GM21526 (cell line): ENCODE data around the gene DCUN1D2.
"Not testable (repeated sequence)": the region's sequence is repeated elsewhere in the genome, so short reads cannot be mapped to it uniquely, and the experiment has no call there.

Experiments
- ATAC-seq: cut with Tn5 transposase; IDR thresholded peaks from one replicate; pipeline ENCODE4 v1.9.1; 2021; ENCODE audit warnings: moderate library complexity; ENCODE audit not compliant: unreplicated experiment, low FRiP score

Gene DCUN1D2

DNA sequence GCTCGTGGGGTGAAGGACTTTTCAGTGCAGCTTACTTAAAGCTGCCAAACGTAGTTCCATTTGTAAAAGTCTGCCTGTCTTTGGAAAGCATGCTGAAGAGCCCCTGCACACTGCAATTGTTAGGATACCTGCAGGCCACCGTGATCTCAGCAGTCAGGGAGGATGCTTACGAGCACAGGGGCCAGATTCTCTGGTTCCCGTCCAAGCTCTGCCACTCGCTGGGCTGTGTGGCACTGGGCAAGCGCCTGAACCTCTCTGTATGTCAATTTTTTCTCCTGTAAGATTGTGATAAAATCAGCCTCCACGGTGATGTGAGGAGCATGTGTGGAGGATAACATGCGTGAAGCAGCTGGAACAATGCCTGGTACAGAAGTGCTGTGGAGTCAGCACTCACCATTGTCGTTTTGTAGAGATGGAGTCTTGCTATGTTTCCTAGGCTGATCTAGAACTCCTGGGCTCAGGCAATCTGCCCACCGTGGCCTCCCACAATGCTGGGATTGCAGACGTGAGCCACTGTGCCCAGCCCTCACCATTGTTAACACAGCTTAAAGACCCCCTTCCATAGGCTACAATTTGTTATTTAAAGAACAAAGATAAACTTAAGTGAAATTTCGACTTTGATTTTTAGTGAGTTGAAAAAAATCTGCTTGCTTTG, 40.7 kb downstream of the DCUN1D2 start:
- no peak for ATAC-seq

GRCh38 chr13:113448885-113449692, 41.4 kb downstream of the DCUN1D2 start:
- peak; percentile 55 for ATAC-seq

DNA sequence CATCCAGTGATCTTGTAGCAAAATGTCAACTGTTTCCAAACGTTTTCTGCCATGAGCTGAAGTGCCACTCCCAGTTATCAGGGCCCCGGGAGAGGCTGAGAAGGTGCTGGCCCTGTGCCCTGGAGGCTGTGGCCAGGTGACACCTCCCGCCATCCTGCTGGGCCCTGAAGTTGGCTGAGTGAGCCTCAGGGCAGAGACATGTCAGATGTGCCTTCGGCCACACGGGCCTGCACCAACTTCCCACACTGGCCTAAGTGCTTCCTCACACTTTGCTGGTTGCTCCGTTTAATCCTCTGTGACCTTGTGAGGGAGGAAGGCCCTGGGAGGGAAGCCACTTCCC, 42.0 kb downstream of the DCUN1D2 start:
- ATAC-seq, result no peak

DNA sequence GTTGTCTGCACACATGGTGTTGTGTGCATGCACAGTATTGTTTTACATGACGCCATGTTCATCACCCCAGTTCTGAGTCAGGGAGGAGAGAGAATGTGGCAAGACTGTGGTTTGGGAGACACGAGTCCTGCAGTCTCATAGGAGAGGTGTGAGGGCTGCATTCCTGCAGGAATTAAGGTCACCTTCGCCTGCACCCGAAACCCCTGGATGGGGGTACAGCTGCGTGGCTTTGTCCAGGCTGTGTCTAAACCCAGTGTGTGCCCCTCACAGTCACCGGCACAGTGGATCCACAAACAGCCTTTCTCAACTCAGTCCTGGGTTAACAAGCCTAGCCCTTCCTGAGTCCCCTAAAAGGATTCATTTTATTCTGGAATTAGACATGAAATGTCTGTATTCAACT, 42.9 kb downstream of the DCUN1D2 start:
- ATAC-seq, result no peak

DNA sequence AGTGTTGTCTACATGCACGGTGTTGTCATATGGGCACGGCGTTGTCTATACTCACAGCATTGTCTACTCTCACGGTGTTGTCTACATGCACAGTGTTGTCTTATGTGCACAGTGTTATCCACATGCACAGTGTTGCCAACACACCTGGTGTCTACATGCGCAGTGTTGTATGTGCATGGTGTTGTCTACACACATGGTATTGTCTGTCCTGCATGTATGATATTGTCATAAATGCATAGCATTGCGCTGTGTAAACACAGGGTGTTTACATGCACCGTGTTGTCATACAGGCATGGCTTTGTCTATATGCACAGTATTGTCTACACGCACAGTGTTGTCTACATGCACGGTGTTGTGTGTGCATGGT, 44.0 kb downstream of the DCUN1D2 start:
- no peak for ATAC-seq

DNA sequence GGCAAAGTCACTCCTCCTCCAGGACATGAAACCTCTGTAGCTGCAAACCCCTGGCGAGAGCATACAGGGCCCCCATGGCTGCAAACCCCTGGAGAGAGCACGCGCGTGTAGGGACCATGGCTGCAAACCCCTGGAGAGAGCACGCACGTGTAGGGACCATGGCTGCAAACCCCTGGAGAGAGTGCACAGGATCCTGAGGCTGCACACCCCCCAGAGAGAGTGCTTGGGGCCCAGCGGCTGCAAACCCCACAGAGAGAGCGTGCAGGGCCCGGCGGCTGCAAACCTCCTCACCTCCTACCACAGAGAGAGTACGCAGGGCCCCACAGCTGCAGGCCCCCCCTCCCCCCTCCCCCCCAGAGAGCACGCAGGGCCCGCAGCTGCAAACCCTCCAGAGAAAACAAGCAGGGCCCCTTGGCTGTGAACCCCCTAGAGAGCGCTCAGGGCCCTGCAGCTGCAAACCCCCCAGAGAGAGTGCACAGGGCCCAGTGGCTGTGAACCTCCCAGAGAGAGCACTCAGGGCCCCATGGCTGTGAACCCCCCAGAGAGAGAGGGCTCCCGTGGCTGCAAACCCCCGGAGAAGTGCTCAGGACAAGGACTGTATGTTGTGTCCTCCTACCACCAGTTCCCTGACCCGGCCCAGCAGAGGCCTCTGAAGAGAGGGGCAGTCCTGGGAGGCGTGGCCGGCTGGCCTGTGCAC, 44.6 kb downstream of the DCUN1D2 start:
- ATAC-seq, result no peak

GRCh38 chr13:113443991-113444390, 46.5 kb downstream of the DCUN1D2 start:
- ATAC-seq, result no peak

DNA sequence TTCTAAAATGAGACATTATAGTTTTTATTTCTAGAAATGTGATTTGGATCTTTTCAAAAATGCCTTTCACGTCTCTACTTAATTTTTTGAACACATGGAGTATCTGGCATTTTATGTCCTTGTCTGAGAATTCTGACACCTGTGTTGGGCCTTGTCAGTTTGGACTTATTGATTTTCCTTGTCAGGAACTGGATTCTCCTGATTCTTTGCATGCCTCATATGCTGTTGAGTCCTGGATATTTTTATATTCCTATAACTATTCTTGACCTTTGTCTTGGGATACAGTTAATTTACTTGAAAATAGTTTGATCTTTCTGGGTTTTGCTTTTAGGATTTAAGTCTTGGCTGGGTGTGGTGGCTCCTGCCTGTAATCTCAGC, 47.5 kb downstream of the DCUN1D2 start:
- no peak for ATAC-seq

GRCh38 chr13:113442354-113442984, 48.0 kb downstream of the DCUN1D2 start:
- ATAC-seq, result no peak

GRCh38 chr13:113441661-113442060, 48.9 kb downstream of the DCUN1D2 start:
- ATAC-seq, result no peak

GRCh38 chr13:113437408-113438010, 53.0 kb downstream of the DCUN1D2 start:
- ATAC-seq, result no peak

GRCh38 chr13:113436866-113437265, 53.6 kb downstream of the DCUN1D2 start:
- ATAC-seq, result not testable (repeated sequence)

DNA sequence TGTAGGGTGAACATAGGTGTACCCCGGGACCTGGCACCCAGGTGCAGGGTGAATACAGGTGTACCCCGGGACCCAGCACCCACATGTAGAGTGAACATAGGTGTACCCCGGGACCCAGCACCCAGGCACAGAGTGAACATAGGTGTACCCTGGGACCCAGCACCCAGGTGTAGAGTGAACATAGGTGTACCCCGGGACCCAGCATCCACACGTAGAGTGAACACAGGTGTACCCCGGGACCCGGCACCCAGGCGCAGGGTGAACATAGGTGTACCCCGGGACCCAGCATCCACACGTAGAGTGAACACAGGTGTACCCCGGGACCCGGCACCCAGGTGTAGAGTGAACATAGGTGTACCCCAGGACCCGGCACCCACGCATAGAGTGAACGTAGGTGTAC, 54.6 kb downstream of the DCUN1D2 start:
- not testable (repeated sequence) for ATAC-seq

DNA sequence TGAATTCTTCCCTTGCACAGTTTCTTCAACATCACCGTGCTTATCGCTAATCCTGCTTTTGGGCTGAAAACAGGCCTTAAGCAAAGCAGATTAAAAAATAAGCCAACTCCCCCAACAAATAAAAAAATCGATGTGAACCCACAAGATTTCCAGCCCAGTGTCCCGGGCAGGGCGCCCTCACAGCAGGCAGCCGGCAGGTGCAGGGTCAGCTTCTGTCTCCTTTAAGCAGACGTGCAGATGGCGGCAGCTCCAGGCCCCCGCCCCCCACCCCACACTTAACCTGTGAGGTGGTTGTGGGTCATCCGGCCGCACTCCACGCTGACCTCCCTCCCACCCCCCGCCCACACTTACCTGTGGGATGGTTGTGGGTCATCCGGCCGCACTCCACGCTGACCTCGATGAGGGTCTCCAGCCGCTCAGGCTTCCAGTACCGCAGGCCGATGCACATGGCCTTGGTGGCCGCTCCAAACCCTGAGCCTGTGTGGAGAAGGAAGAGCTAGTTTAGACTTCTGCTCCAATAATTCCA, 57.1 kb downstream of the DCUN1D2 start:
- ATAC-seq, result no peak

- no peak for ATAC-seq
Observed at GRCh38 chr13:113432506-113433270, 57.8 kb downstream of the DCUN1D2 start.

DNA sequence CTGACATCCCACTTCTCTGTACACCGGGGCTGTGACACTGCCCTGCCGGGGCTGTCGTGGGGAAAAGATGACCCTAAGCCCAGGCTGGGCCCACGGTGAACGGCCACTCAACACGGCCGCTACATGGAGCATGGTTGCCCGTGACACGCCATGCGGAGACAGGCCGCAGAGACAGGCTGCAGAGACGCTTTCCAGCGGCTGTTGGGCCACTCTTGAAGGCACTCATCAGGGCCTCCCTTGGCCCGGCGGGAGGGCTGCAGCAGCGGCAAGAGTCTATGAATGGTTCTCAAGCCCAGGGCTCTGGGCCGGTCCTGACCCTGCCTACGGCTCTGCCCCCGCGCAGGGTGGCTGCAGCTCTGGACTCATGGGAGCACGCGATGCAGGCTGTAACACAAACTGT, 59.3 kb downstream of the DCUN1D2 start:
- no peak for ATAC-seq

GRCh38 chr13:113430378-113431110, 60.0 kb downstream of the DCUN1D2 start:
- ATAC-seq, result no peak

DNA sequence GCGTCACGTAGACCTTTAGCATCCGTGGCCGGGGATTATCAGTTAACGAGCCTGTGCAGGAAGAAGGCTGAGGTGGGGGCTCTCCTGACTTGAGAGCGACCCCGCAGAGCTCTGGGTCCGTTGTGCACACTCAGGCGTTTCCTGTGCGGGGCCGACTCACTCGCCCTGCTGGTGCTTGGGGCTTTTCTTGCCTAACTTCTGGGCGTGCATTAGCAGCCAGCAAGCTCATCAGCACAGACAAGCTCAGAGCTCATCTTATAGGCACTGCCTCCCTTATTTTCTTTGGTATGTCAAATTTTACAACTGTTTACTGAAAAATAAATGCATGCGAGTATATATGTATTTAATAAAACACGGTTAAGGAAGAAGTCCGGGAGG, 60.9 kb downstream of the DCUN1D2 start:
- no peak for ATAC-seq

DNA sequence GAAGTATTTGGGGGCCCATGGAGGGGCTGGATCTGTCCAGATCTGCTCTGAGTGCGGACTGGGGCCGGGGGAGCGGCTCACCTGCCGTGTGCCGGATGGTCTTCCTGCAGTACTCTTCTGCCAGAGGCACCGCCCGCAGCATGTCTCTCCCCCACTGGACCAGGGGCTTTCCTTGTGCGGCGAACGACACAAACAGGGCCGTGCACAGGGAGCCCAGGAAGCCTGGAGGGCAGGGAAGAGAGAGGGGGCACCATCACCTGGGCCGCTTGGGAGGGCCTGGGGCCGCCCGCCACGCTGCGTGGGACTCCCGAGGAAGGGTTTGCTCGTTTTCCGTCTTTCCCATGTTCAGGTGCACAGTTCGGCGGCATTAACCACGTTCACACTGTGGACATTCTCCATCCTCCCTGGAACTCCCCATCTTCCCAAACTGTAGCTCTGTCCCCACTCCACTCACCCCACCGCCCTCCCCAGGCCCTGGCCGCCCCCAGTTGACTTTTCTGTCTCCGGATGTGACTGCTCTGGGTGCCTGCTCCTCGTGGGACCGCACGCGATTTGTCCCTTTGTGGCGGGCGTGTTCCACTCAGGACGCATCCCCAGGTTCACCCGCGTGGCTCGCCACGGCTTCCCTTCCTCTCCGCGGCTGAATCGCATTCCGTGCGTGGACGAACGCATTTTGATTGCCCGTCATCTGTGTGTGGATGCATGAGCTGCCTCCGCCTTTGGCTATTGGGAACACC, 61.5 kb downstream of the DCUN1D2 start:
- no peak for ATAC-seq
